ENCODE results near the gene DPEP2. TPM values are rescaled to one million over a fixed set of nuclear protein-coding genes. Genes with fewer than 3 reads are reported as not detected.
"Not testable (repeated sequence)": the region's sequence is repeated elsewhere in the genome, so short reads cannot be mapped to it uniquely, and the experiment has no call there.

DPEP2 gene
- total RNA-seq, 2 donors from 2014 or later, result 0.20 TPM; not detected in 1

- Mint-ChIP-seq H3K36me3 (ENCODE audit: low read depth) (no peaks in the 10 kb centered on the region), H3K4me1 (peaks cover 21% of the 10 kb centered on the region), H3K4me3 (no peak overlapping the region), H3K9me3 (no peaks in the 10 kb centered on the region), H3K27ac (no peak overlapping the region), H3K27me3 (ENCODE audit: insufficient read depth) (peaks cover 4% of the 10 kb centered on the region)
- no peak overlapping the region for H3K27ac ChIP-seq (ENCODE audit: low read depth, low read length)
- H3K36me3 ChIP-seq (ENCODE audit: control insufficient read depth, insufficient read depth, low read length), result no peaks in the 10 kb centered on the region
- no peak overlapping the region for H3K9ac ChIP-seq (ENCODE audit: extremely low read depth, low read length, poor library complexity, severe bottlenecking)
- no peak for DNase-seq
- no peaks in the 10 kb centered on the region for H3K27me3 ChIP-seq (ENCODE audit: control insufficient read depth, insufficient read depth, low read length, poor library complexity, severe bottlenecking)
- TF ChIP-seq CTCF (conservative IDR thresholded peaks at IDR 0.05), result no peak
- H3K4me1 ChIP-seq (ENCODE audit: control insufficient read depth, insufficient read depth, low read length), result peaks cover 4% of the 10 kb centered on the region
- 96 to 100% methylated on average over 1 of the region's 1 CpG for WGBS, 2 experiments (ENCODE audit: insufficient coverage in 1 of 2, insufficient read length in 1 of 2)
- no peaks in the 10 kb centered on the region for H3K9me3 ChIP-seq (ENCODE audit: control insufficient read depth, low read length)
- no peak overlapping the region for H3K4me3 ChIP-seq (ENCODE audit: low read length)
These were observed 14.2 kb upstream of the DPEP2 start for GRCh38 chr16:68013440-68013839.

GRCh38 chr16:68009872-68010271 is 10.6 kb upstream of the DPEP2 start:
- not testable (repeated sequence) for H3K27me3 ChIP-seq (ENCODE audit: control insufficient read depth, insufficient read depth, low read length, poor library complexity, severe bottlenecking); H3K27ac Mint-ChIP-seq; H3K27me3 Mint-ChIP-seq (ENCODE audit: insufficient read depth); H3K27ac ChIP-seq (ENCODE audit: low read depth, low read length); H3K4me1 ChIP-seq (ENCODE audit: control insufficient read depth, insufficient read depth, low read length); H3K36me3 Mint-ChIP-seq (ENCODE audit: low read depth); H3K4me3 ChIP-seq (ENCODE audit: low read length); H3K9me3 Mint-ChIP-seq; H3K36me3 ChIP-seq (ENCODE audit: control insufficient read depth, insufficient read depth, low read length); DNase-seq; H3K9me3 ChIP-seq (ENCODE audit: control insufficient read depth, low read length); H3K4me3 Mint-ChIP-seq; H3K9ac ChIP-seq (ENCODE audit: extremely low read depth, low read length, poor library complexity, severe bottlenecking)
- 86 to 98% methylated on average over 4 of the region's 4 CpGs for WGBS, 2 experiments (ENCODE audit: insufficient coverage in 1 of 2, insufficient read length in 1 of 2)
- H3K4me1 Mint-ChIP-seq, result peaks cover 17% of the 10 kb centered on the region

- Histone ChIP-seq H3K4me3 (ENCODE audit: low read length) (no peak overlapping the region), H3K36me3 (ENCODE audit: control insufficient read depth, insufficient read depth, low read length) (no peaks in the 10 kb centered on the region), H3K9me3 (ENCODE audit: control insufficient read depth, low read length) (no peaks in the 10 kb centered on the region), H3K9ac (ENCODE audit: extremely low read depth, low read length, poor library complexity, severe bottlenecking) (no peak overlapping the region), H3K4me1 (ENCODE audit: control insufficient read depth, insufficient read depth, low read length) (peaks cover 4% of the 10 kb centered on the region), H3K27me3 (ENCODE audit: control insufficient read depth, insufficient read depth, low read length, poor library complexity, severe bottlenecking) (no peaks in the 10 kb centered on the region), H3K27ac (ENCODE audit: low read depth, low read length) (no peak overlapping the region)
- peaks cover 4% of the 10 kb centered on the region for H3K27me3 Mint-ChIP-seq (ENCODE audit: insufficient read depth)
- peaks cover 17% of the 10 kb centered on the region for H3K4me1 Mint-ChIP-seq
- TF ChIP-seq CTCF (conservative IDR thresholded peaks at IDR 0.05), result no peak
- 66 to 79% methylated on average over 6 to 9 of the region's 9 CpGs for WGBS, 2 experiments (ENCODE audit: insufficient coverage in 1 of 2, insufficient read length in 1 of 2)
- H3K4me3 Mint-ChIP-seq, result no peak overlapping the region
- no peak overlapping the region for H3K27ac Mint-ChIP-seq
- DNase-seq, result peak; percentile 65
- no peaks in the 10 kb centered on the region for H3K9me3 Mint-ChIP-seq
- no peaks in the 10 kb centered on the region for H3K36me3 Mint-ChIP-seq (ENCODE audit: low read depth)
These were observed 10.0 kb upstream of the DPEP2 start for GRCh38 chr16:68009157-68009735.

- H3K27me3 ChIP-seq (ENCODE audit: control insufficient read depth, insufficient read depth, low read length, poor library complexity, severe bottlenecking), result no peaks in the 10 kb centered on the region
- TF ChIP-seq CTCF (conservative IDR thresholded peaks at IDR 0.05), result no peak
- H3K4me3 ChIP-seq (ENCODE audit: low read length), result no peak overlapping the region
- peaks cover 12% of the 10 kb centered on the region for H3K4me1 Mint-ChIP-seq
- peak; percentile 78 for DNase-seq
- H3K9ac ChIP-seq (ENCODE audit: extremely low read depth, low read length, poor library complexity, severe bottlenecking), result no peak overlapping the region
- no peaks in the 10 kb centered on the region for H3K9me3 ChIP-seq (ENCODE audit: control insufficient read depth, low read length)
- H3K27ac ChIP-seq (ENCODE audit: low read depth, low read length), result no peak overlapping the region
- no peaks in the 10 kb centered on the region for H3K36me3 Mint-ChIP-seq (ENCODE audit: low read depth)
- peak overlapping the region; percentile 67 for H3K27ac Mint-ChIP-seq
- peaks cover 4% of the 10 kb centered on the region for H3K4me1 ChIP-seq (ENCODE audit: control insufficient read depth, insufficient read depth, low read length)
- 83 to 89% methylated on average over 4 to 6 of the region's 6 CpGs for WGBS, 2 experiments (ENCODE audit: insufficient coverage in 1 of 2, insufficient read length in 1 of 2)
- no peaks in the 10 kb centered on the region for H3K27me3 Mint-ChIP-seq (ENCODE audit: insufficient read depth)
- H3K36me3 ChIP-seq (ENCODE audit: control insufficient read depth, insufficient read depth, low read length), result no peaks in the 10 kb centered on the region
- no peaks in the 10 kb centered on the region for H3K9me3 Mint-ChIP-seq
- H3K4me3 Mint-ChIP-seq, result no peak overlapping the region
These were observed 6.6 kb upstream of the DPEP2 start for GRCh38 chr16:68005786-68006286.
